ENCODE results near the gene MBD3. TPM values are rescaled to one million over a fixed set of nuclear protein-coding genes. Genes with fewer than 3 reads are reported as not detected.

The MBD3 gene
- total RNA-seq, 4 donors from 2014 or later = 61.4 to 121 (median 68.7) TPM

GRCh38 chr19:1575323-1576241 is 17.1 kb downstream of the MBD3 start:
- intact Hi-C loops (cut with DNase I; ENCODE audit: low total_unique reads) = no loop called here
- Histone ChIP-seq H3K36me3 (peaks cover 0 to 14% (median 4%) of the 10 kb centered on the region in 4 donors), H3K27ac (no peak overlapping the region), H3K4me3 (no peak overlapping the region), H3K4me1 (peaks cover 0 to 6% (median 0%) of the 10 kb centered on the region in 4 donors), H3K9me3 (no peaks in the 10 kb centered on the region), H3K27me3 (no peaks in the 10 kb centered on the region)
- TF ChIP-seq EP300 (IDR thresholded peaks at IDR 0.05; ENCODE audit: low read depth) (no peak), POLR2A (IDR thresholded peaks at IDR 0.05) (no peak), CTCF (IDR thresholded peaks at IDR 0.05) (no peak), POLR2AphosphoS5 (IDR thresholded peaks at IDR 0.05) (no peak)
- WGBS, 2 donors (ENCODE audit: low coverage in 1 of 2) = 79 to 80% methylated on average over 6 to 22 of the region's 22 CpGs
- in situ Hi-C loops (cut with MboI; ENCODE audit: low pct_ligation_motif_present in 1 of 4, low pct_unique_long_range_greater_than_20kb in 1 of 4, low sequenced_read_pairs in 3 of 4) = no loop called here
- no peak for DNase-seq

DNA sequence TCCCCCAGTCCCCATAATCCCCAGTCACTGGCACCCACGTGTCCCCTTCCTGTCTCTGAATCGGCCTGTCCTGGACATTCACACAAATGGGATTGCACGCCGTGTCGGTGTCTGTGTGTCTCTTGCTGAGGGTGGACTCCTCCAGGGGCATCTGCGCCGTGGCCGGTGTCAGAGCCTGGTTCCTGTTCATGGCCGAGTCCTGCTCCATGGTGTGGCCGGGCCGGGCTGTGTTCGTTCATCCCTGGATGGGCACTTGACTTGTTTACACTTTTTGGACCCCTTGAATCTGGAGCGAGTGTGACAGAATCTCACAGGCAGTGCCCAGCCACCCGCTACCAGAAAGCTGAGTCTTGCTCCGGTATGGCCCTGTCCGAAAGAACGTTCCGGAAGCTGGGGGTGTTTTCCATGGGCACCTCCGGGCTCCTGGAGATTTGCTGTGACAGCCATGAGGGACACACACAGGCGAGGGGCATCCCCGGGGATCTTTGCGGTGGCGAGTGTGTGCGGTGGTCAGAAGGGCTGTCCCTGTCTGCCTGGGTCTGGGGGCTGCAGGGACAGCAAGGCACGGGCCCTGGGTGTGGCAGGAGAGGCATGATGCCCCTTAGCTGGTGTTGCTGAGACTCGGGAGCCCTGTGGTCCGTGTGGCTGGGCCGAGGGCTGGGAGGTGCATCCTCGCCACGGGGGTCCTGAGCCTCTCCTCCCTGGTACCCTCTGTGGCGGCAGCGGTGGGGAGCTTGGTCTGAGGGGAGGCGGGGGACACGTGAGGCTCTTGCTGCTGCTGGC is 18.1 kb downstream of the MBD3 start:
- no peak overlapping the region for H3K4me3 ChIP-seq
- H3K36me3 ChIP-seq = peaks cover 0 to 10% (median 0%) of the 10 kb centered on the region in 4 donors
- H3K9me3 ChIP-seq = no peaks in the 10 kb centered on the region
- no peak for DNase-seq
- intact Hi-C loops (cut with DNase I; ENCODE audit: low total_unique reads) = no loop called here
- H3K4me1 ChIP-seq = peaks cover 0 to 6% (median 0%) of the 10 kb centered on the region in 4 donors
- H3K27me3 ChIP-seq = no peaks in the 10 kb centered on the region
- WGBS, 2 donors (ENCODE audit: low coverage in 1 of 2) = 87% methylated on average over 30 of the region's 34 CpGs; no CpG with 5 or more reads in 1 of the 2 donors
- in situ Hi-C loops (cut with MboI; ENCODE audit: low pct_ligation_motif_present in 1 of 4, low pct_unique_long_range_greater_than_20kb in 1 of 4, low sequenced_read_pairs in 3 of 4) = no loop called here
- no peak overlapping the region for H3K27ac ChIP-seq
- no peak for TF ChIP-seq EP300 (IDR thresholded peaks at IDR 0.05; ENCODE audit: low read depth)
- no peak for TF ChIP-seq CTCF (IDR thresholded peaks at IDR 0.05)
- TF ChIP-seq POLR2A (IDR thresholded peaks at IDR 0.05) = no peak
- no peak for TF ChIP-seq POLR2AphosphoS5 (IDR thresholded peaks at IDR 0.05)

GRCh38 chr19:1572795-1573194 is 19.9 kb downstream of the MBD3 start:
- in situ Hi-C loops (cut with MboI; ENCODE audit: low pct_ligation_motif_present in 1 of 4, low pct_unique_long_range_greater_than_20kb in 1 of 4, low sequenced_read_pairs in 3 of 4) (no loop called here), intact Hi-C loops (cut with DNase I; ENCODE audit: low total_unique reads) (no loop called here)
- Histone ChIP-seq H3K9me3 (no peaks in the 10 kb centered on the region), H3K4me3 (no peak overlapping the region), H3K36me3 (peaks cover 0 to 7% (median 0%) of the 10 kb centered on the region in 4 donors), H3K27me3 (peaks cover 7% of the 10 kb centered on the region), H3K27ac (no peak overlapping the region), H3K4me1 (peaks cover 0 to 14% (median 5%) of the 10 kb centered on the region in 4 donors)
- WGBS, 2 donors (ENCODE audit: low coverage in 1 of 2) = 76 to 77% methylated on average over 5 to 9 of the region's 9 CpGs
- TF ChIP-seq CTCF (IDR thresholded peaks at IDR 0.05) (no peak), EP300 (IDR thresholded peaks at IDR 0.05; ENCODE audit: low read depth) (no peak), POLR2A (IDR thresholded peaks at IDR 0.05) (no peak), POLR2AphosphoS5 (IDR thresholded peaks at IDR 0.05) (no peak)
- DNase-seq = no peak

GRCh38 chr19:1571358-1571757 is 21.3 kb downstream of the MBD3 start:
- Histone ChIP-seq H3K9me3 (no peaks in the 10 kb centered on the region), H3K36me3 (no peaks in the 10 kb centered on the region), H3K27ac (no peak overlapping the region), H3K4me1 (peaks cover 0 to 18% (median 13%) of the 10 kb centered on the region in 4 donors), H3K27me3 (peaks cover 7% of the 10 kb centered on the region), H3K4me3 (no peak overlapping the region)
- intact Hi-C loops (cut with DNase I; ENCODE audit: low total_unique reads) = no loop called here
- WGBS, 2 donors (ENCODE audit: low coverage in 1 of 2) = 87 to 93% methylated on average over 12 of the region's 12 CpGs
- no peak for DNase-seq
- in situ Hi-C loops (cut with MboI; ENCODE audit: low pct_ligation_motif_present in 1 of 4, low pct_unique_long_range_greater_than_20kb in 1 of 4, low sequenced_read_pairs in 3 of 4) = no loop called here
- TF ChIP-seq POLR2A (IDR thresholded peaks at IDR 0.05) (no peak), POLR2AphosphoS5 (IDR thresholded peaks at IDR 0.05) (no peak), CTCF (IDR thresholded peaks at IDR 0.05) (no peak), EP300 (IDR thresholded peaks at IDR 0.05; ENCODE audit: low read depth) (no peak)

Measured in transverse colon (tissue), 4 donors.